GM23338 (cell line): ENCODE measurements around the gene BCORL1.

Source experiments
- CREB1 ChIP-seq: fragments of 250-450 bp; sonication (Bioruptor Pico); IDR thresholded peaks from 2 replicates; pipeline ENCODE4 v1.5.0; 2020; ENCODE audit warnings: low read depth, mild to moderate bottlenecking, moderate library complexity
- ETS1 ChIP-seq: IDR thresholded peaks from 2 replicates; pipeline ENCODE4 v1.6.1; 2016; ENCODE audit warnings: antibody characterized with exemption
- EZH2 ChIP-seq: fragments of 200-600 bp; sonication (generic); IDR thresholded peaks from one replicate; pipeline ENCODE4 v1.8.0; 2017; ENCODE audit warnings: antibody characterized with exemption, mild to moderate bottlenecking, low read depth; ENCODE audit not compliant: unreplicated experiment
- EZH2phosphoT487 ChIP-seq: fragments of 200-600 bp; sonication (generic); IDR thresholded peaks from one replicate; pipeline ENCODE4 v1.8.1; 2018; ENCODE audit warnings: antibody characterized with exemption; ENCODE audit not compliant: unreplicated experiment
- JUNB ChIP-seq: IDR thresholded peaks from one replicate; pipeline ENCODE4 v1.6.1; 2016; ENCODE audit warnings: antibody characterized with exemption; ENCODE audit not compliant: unreplicated experiment
- NANOG ChIP-seq: IDR thresholded peaks from 2 replicates; pipeline ENCODE4 v1.6.1; 2016; ENCODE audit warnings: antibody characterized with exemption, borderline replicate concordance
- POLR2AphosphoS5 ChIP-seq: IDR thresholded peaks from 2 replicates; pipeline ENCODE4 v1.6.1; 2016; ENCODE audit warnings: antibody characterized with exemption, low read depth
- REST ChIP-seq: IDR thresholded peaks from one replicate; pipeline ENCODE4 v1.6.1; 2018; ENCODE audit warnings: antibody characterized with exemption; ENCODE audit not compliant: unreplicated experiment
- ZNF114 ChIP-seq: fragments of 250-450 bp; sonication (Bioruptor Pico); IDR thresholded peaks from 2 replicates; pipeline ENCODE4 v1.5.0; 2020; ENCODE audit warnings: mild to moderate bottlenecking, moderate library complexity
- ZNF331 ChIP-seq: fragments of 250-450 bp; sonication (Bioruptor Pico); IDR thresholded peaks from 2 replicates; pipeline ENCODE4 v1.5.0; 2020; ENCODE audit warnings: low read depth, mild to moderate bottlenecking, moderate library complexity
- TF ChIP-seq, protein P1 (sequence below), 2 experiments: fragments of 200-600 bp in 1 of 2; sonication (generic) in 1 of 2; conservative IDR thresholded peaks; 2 replicates each; pipeline versions ENCODE4 v1.5.1 to v1.6.1; 2016 to 2017; ENCODE audit warnings: antibody characterized with exemption in 2 of 2, low read depth in 2 of 2, mild to moderate bottlenecking in 2 of 2, moderate library complexity in 1 of 2
- TF ChIP-seq, protein P2 (sequence below): fragments of 250-450 bp; sonication (Bioruptor Pico); IDR thresholded peaks from 2 replicates; pipeline ENCODE4 v1.5.0; 2020; ENCODE audit warnings: mild to moderate bottlenecking, moderate library complexity

- TF ChIP-seq, protein P1, sequence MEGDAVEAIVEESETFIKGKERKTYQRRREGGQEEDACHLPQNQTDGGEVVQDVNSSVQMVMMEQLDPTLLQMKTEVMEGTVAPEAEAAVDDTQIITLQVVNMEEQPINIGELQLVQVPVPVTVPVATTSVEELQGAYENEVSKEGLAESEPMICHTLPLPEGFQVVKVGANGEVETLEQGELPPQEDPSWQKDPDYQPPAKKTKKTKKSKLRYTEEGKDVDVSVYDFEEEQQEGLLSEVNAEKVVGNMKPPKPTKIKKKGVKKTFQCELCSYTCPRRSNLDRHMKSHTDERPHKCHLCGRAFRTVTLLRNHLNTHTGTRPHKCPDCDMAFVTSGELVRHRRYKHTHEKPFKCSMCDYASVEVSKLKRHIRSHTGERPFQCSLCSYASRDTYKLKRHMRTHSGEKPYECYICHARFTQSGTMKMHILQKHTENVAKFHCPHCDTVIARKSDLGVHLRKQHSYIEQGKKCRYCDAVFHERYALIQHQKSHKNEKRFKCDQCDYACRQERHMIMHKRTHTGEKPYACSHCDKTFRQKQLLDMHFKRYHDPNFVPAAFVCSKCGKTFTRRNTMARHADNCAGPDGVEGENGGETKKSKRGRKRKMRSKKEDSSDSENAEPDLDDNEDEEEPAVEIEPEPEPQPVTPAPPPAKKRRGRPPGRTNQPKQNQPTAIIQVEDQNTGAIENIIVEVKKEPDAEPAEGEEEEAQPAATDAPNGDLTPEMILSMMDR (conservative IDR thresholded peaks at IDR 0.05; ENCODE audit: low read depth in 2 of 2): no peak
- TF ChIP-seq ETS1: no peak
- TF ChIP-seq POLR2AphosphoS5: no peak
- no peak for TF ChIP-seq CREB1 (CRISPR knock-in tag)
- TF ChIP-seq REST: no peak
- TF ChIP-seq EZH2: no peak
- no peak for TF ChIP-seq JUNB
- no peak for TF ChIP-seq EZH2phosphoT487
- TF ChIP-seq ZNF331 (CRISPR knock-in tag): no peak
- no peak for TF ChIP-seq NANOG
- no peak for TF ChIP-seq ZNF114
- TF ChIP-seq, protein P2, sequence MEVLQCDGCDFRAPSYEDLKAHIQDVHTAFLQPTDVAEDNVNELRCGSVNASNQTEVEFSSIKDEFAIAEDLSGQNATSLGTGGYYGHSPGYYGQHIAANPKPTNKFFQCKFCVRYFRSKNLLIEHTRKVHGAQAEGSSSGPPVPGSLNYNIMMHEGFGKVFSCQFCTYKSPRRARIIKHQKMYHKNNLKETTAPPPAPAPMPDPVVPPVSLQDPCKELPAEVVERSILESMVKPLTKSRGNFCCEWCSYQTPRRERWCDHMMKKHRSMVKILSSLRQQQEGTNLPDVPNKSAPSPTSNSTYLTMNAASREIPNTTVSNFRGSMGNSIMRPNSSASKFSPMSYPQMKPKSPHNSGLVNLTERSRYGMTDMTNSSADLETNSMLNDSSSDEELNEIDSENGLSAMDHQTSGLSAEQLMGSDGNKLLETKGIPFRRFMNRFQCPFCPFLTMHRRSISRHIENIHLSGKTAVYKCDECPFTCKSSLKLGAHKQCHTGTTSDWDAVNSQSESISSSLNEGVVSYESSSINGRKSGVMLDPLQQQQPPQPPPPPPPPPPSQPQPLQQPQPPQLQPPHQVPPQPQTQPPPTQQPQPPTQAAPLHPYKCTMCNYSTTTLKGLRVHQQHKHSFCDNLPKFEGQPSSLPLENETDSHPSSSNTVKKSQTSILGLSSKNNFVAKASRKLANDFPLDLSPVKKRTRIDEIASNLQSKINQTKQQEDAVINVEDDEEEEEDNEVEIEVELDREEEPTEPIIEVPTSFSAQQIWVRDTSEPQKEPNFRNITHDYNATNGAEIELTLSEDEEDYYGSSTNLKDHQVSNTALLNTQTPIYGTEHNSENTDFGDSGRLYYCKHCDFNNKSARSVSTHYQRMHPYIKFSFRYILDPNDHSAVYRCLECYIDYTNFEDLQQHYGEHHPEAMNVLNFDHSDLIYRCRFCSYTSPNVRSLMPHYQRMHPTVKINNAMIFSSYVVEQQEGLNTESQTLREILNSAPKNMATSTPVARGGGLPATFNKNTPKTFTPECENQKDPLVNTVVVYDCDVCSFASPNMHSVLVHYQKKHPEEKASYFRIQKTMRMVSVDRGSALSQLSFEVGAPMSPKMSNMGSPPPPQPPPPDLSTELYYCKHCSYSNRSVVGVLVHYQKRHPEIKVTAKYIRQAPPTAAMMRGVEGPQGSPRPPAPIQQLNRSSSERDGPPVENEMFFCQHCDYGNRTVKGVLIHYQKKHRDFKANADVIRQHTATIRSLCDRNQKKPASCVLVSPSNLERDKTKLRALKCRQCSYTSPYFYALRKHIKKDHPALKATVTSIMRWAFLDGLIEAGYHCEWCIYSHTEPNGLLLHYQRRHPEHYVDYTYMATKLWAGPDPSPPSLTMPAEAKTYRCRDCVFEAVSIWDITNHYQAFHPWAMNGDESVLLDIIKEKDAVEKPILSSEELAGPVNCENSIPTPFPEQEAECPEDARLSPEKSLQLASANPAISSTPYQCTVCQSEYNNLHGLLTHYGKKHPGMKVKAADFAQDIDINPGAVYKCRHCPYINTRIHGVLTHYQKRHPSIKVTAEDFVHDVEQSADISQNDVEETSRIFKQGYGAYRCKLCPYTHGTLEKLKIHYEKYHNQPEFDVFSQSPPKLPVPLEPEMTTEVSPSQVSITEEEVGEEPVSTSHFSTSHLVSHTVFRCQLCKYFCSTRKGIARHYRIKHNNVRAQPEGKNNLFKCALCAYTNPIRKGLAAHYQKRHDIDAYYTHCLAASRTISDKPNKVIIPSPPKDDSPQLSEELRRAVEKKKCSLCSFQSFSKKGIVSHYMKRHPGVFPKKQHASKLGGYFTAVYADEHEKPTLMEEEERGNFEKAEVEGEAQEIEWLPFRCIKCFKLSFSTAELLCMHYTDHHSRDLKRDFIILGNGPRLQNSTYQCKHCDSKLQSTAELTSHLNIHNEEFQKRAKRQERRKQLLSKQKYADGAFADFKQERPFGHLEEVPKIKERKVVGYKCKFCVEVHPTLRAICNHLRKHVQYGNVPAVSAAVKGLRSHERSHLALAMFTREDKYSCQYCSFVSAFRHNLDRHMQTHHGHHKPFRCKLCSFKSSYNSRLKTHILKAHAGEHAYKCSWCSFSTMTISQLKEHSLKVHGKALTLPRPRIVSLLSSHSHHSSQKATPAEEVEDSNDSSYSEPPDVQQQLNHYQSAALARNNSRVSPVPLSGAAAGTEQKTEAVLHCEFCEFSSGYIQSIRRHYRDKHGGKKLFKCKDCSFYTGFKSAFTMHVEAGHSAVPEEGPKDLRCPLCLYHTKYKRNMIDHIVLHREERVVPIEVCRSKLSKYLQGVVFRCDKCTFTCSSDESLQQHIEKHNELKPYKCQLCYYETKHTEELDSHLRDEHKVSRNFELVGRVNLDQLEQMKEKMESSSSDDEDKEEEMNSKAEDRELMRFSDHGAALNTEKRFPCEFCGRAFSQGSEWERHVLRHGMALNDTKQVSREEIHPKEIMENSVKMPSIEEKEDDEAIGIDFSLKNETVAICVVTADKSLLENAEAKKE (CRISPR knock-in tag): no peak
Measured at GRCh38 chrX:130083656-130084382, 101.4 kb downstream of the BCORL1 start.
